ENCODE measurements around the gene SPDYE2B.
"Not testable (repeated sequence)": the region's sequence is repeated elsewhere in the genome, so short reads cannot be mapped to it uniquely, and the experiment has no call there.

The SPDYE2B gene

GRCh38 chr7:102647813-102648212, 2.3 kb upstream of the SPDYE2B start:
- not testable (repeated sequence) for DNase-seq

DNA sequence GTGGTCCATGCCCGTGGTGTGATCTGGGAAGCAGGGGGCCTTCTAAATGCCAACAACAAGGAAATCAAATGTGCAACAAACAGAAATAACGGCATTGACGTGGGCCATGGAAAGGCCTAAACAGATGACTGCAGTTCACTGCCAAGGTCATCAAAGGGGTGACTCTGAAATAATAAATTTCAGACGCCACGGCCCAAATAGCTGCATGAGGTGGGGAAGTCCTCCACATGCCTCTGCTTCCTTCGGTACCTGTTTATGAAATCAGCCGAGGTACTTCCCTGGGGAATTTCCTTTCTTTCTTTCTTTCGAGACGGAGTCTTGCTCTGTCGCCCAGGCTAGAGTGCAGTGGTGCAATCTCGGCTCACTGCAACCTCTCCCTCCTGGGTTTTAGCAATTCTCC, 14.6 kb downstream of the SPDYE2B start:
- DNase-seq: not testable (repeated sequence)

DNA sequence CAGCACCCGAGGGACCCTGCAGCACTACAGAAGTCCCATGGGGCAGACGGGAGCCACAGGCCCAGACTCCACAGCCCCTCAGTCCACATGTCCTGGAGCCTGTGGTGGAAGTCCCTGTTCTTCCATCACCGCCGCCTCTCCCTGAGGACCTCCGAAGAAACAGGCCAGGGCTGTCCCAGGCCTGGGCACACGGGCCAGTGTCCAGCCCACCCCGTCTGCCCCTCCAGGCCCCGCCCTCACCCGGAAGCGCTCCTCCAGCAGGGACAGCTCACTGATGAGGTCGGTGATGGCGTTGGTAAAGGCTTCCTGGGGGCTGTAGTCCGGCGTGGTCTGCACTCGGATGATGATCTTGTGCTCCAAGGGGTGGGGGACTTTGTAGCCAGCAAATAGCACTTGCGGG, 16.7 kb downstream of the SPDYE2B start:
- DNase-seq: not testable (repeated sequence)

- not testable (repeated sequence) for DNase-seq
Observed at GRCh38 chr7:102667523-102667922, 17.4 kb downstream of the SPDYE2B start.

- peak; percentile 72 for DNase-seq
Observed at GRCh38 chr7:102671166-102671955, 21.2 kb downstream of the SPDYE2B start, which contains the start of gene POLR2J2. Gene POLR2J2 (minus strand): TSS chr7:102671663. CDS start chr7:102671601, 62 bp downstream.

DNA sequence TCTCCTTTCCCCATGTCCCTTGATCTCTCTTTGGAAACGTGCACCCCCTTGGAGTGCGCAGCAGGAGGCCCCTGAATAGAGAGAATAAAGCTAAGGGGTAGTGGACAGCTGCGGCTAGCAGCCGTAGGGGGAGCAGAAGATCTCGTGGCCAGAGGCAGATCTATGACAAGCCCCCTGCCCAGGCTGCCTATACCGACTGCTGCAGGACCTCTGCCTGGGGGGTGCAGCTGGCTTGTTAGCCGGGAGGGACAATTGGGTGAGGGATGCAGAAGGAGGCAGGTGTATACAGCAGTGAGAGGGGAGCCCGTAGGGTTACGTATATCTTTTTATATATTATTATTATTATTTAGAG, 21.8 kb downstream of the SPDYE2B start:
- DNase-seq: not testable (repeated sequence)

DNA sequence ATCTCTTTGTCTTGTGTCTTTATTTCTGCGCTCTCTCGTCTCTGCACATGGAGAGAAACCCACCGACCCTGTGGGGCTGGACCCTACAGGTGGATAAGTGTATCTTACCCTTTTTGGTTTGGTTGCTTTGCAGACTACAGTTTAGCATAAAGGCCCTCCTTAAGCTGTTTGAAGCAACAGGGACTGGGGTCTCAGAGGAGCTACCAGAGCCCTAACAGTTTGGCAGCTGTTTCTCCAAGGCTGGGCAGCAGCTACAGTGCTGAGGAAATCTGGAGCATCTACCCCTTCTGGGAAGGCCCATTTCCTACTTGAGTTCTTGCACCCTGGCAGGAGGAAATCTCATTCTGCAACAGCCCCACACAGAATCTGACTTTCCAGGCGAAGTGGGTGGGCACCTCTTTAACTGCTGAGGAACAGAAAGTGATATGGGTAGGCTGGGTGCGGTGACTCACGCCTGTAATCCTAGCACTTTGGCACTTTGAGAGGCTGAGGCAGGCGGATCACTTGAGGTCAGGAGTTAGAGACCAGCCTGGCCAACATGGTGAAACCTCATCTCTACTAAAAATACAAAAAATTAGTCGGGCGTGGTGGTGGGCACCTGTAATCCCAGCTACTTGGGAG, 23.4 kb downstream of the SPDYE2B start:
- not testable (repeated sequence) for DNase-seq

DNA sequence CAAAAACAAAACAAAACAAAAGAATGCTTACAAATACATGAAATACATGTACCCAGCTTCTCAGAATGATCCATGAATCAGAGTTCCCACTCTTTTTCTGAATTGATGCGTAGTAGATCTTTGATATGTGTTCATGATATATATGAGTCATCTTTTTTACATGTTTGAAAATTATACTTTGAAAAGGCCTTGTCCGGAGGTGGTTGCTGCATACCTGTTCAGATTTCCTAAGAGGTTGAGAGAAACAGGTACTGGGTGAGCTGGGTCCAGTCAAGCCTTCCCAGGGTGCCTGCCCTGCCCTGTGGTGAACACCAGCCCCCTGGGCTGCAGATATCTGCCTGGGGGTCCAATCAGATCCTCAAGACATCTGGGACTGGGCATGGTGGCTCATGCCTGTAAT, 25.4 kb downstream of the SPDYE2B start:
- DNase-seq: not testable (repeated sequence)

DNA sequence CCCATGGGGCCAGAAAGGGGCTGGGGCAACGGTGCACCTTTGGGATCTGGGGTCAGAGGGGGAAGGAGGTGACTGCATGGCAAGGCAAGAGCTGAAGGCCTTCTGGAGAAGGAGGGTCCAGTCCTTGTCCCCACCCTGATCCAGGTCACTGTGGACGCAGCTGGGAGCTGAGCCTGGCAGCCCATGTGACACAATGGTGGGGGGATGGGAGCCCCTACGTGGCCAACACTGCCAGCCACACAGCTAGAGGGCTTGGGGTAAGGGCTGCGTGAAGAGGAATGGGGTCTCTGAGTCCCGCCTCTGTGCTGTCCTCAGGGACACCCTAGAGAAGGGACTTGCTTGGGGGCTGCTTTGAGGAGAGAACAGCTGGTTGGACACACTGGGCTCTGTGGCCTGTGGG, 30.7 kb downstream of the SPDYE2B start:
- DNase-seq: not testable (repeated sequence)

- DNase-seq: not testable (repeated sequence)
Observed at GRCh38 chr7:102682560-102682959, 32.4 kb downstream of the SPDYE2B start.

- DNase-seq: not testable (repeated sequence)
Observed at GRCh38 chr7:102688299-102689036, 38.3 kb downstream of the SPDYE2B start.

DNA sequence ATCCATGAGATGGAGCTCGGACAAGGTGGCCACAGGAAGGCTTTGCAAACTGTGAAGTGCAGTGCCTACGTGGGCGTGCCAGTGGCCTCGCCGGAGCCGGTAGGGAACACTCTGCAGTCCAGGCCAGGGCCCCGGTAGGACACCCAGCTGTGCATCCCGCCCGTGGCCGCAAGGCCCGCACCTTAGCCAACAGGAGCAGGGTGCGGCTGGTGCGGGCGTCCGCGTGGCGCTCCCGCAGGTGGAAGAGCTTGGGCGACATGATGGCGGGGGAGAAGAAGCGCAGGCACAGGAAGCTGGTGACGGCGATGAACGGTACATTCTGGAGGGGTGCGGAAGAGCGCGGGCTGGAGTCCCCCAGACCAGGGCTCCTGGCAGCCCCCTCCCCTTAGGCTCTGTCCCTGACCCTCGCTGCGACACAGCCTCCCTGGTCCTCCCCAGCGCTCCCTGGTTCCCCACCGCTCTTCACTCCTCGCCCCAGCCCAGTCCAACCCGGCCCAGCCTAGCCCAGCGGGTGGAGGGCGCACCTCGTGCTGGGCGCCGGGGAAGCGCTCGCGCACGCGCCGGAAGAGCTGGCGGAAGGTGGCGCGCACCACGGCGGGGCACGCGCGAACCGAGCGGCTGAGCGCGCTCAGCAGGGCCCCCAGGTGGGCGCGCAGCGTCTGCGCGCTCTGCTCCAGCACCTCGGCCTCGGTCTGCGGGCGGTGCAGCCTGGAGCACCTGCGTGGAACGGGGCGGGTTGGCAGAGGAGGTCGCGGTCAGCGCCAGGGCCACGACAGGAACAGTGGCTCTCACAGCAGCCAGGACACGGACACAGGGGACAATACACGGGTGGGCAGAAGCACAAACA, 39.5 kb downstream of the SPDYE2B start:
- not testable (repeated sequence) for DNase-seq

DNA sequence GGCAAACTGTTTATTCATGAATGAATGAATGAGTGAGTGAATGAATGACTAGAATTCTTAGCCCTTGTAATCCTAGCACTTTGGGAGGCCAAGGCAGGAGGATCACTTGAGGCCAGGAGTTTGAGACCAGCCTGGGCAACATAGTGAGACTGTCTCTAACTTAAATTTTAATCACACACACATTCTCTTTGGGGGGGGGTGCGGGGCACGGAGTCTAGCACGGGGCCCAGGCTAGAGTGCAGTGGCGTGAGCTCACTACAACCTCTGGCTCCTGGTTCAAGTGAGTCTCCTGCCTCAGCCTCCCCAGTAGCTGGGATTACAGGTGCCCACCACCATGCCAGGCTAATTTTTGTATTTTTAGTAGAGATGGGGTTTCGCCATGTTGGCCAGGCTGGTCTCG, 40.5 kb downstream of the SPDYE2B start:
- DNase-seq: not testable (repeated sequence)

DNA sequence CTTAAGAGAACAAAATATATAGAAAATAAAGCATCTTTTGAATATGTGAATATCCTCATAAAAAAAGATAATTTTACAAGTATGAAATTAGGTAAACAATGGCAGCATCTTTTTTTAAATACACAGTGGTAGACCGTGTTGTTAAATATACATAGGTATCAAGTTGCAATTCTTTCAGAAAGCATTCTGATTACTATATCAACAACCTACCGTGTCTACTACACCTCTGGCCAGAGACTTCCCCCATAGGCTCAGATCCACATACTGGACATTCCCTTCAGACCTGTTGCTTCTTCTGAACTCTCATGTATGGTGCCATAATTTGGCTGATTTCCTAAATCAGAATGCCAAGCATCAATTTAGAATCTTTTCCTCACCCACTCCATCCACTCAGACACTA, 43.9 kb downstream of the SPDYE2B start:
- DNase-seq: not testable (repeated sequence)

DNA sequence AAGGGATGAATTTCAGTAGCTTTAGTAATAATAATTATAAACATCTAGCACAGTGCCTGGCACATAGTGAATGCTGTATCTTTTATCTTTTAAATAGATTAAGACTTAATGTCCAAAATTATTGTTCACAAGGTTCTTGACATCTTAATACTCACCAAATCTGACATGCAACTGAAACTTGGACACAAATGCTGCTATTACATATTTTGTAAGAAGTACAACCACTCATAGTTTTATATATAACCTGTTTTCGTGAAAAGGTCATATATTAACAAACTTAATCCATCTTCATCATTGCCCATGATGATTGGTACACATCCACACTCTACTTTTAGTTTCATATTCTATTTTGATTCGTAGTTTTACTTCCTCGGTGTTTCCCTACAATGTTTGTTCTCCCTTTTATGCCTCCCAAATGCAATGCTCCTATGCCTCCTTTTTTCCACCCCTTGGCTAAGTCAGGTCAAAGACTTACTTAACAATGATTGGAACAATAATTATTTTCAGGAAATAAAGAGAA, 45.0 kb downstream of the SPDYE2B start:
- DNase-seq: peak; percentile 51

- not testable (repeated sequence) for DNase-seq
Observed at GRCh38 chr7:102696009-102696408, 45.9 kb downstream of the SPDYE2B start.

DNA sequence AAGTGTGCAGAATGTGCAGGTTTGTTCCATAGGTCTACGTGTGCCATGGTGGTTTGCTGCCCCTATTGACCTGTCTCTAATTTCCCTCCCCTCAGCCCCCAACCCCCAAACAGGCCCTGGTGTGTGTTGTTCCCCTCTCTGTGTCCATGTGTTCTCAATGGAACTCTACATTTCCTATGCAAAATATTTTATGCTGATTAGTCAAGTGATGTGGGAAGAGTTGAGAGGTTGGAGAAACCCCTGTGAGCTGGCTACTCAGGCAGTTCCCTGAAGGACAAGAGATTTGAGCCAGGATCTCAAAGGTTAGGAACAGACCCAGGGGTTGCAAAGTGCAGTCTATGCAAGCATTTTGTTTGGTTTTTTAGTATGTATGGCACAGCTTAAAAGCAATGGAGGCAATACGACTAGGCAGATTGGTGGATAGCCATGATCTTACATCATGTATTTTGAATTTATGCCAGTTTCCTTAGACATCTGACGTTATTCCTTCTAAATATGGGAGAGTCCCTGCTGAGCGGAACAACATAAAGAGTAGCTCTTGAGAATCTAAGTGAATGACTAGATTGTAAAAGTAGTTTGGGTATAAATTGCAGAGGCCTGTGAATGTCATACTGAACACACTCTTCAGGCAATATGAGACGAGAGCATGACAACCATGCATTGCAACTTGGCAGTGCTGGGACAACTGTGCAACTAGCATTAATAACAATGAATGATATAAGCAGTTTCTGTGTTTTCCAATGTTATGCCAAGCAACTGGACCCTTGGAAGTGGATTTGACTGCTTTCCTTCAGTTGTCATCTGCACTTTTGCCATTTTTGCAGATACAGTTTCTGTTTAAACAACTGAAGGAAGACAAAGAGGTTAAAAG, 47.8 kb downstream of the SPDYE2B start:
- not testable (repeated sequence) for DNase-seq

DNA sequence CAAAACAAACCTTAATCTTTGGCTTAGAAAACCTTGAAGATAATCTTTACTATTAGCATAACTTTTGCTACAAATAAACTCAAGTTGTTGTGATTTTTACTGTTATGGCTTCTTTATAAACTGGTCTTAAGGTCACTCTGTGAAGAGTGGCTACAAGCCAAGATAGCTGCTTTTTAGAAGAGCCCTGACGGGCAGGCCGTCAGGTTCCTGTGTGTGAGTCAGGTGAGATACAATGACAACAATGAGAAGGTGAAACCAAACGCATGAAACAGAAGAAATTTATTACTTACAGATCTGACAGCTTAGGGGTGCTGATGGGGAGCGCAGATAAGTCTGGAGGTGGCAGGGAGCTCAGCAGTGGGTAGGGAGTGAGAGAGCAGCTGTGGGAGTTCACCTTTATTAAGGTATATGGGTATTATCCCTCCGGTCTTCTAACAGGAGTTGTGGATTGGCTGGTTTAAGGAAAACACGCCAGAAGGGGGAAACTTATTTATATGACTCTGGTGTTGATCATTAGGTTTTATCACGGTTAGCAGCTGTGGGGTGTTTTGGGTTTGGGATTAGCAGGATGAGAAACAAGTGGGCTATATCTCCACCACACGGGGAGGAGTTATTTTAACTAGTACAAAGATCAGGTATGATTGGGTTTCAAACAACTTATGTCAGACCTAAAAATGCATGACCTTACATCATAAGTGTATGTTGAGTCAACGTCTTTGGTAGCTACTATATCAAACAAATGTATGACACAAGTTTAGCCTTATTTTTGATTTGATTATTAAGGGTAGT, 49.0 kb downstream of the SPDYE2B start:
- DNase-seq: not testable (repeated sequence)
